Endothelial cell of umbilical vein (primary cell): ENCODE data around the gene RBM22.

ENCODE experiments used
- EZH2 ChIP-seq: IDR thresholded peaks from 2 replicates; pipeline ENCODE4 v1.6.1; 2012; ENCODE audit warnings: borderline replicate concordance, low read depth, mild to moderate bottlenecking, moderate library complexity, low read length, inconsistent platforms; ENCODE audit not compliant: severe bottlenecking
- MYC ChIP-seq: IDR thresholded peaks from one replicate; pipeline ENCODE4 v1.6.1; 2011; ENCODE audit warnings: mild to moderate bottlenecking, low read depth, low read length
- POLR2A ChIP-seq: IDR thresholded peaks from 2 replicates; pipeline ENCODE4 v1.6.1; 2012; ENCODE audit warnings: low read depth, mild to moderate bottlenecking, control low read depth, low read length
- POLR2AphosphoS5 ChIP-seq: IDR thresholded peaks from 2 replicates; pipeline ENCODE4 v1.6.1; 2012; ENCODE audit warnings: low read depth, mild to moderate bottlenecking, control low read depth, low read length, moderate library complexity; ENCODE audit not compliant: insufficient read depth
- TF ChIP-seq, protein P1 (sequence below), 2 donors: IDR thresholded peaks; 1 replicate in 1 of 2; 2 replicates in 1 of 2; pipeline ENCODE4 v1.5.1; 2011; ENCODE audit warnings: low read length in 2 of 2, mild to moderate bottlenecking in 2 of 2, moderate library complexity in 2 of 2, control low read depth in 1 of 2, inconsistent platforms in 1 of 2, low read depth in 1 of 2; ENCODE audit not compliant: insufficient read depth in 1 of 2; ENCODE audit errors: extremely low read depth in 1 of 2
- TF ChIP-seq, protein P2 (sequence below): IDR thresholded peaks from 2 replicates; pipeline ENCODE4 v1.6.1; 2011; ENCODE audit not compliant: insufficient read depth, insufficient read length

DNA sequence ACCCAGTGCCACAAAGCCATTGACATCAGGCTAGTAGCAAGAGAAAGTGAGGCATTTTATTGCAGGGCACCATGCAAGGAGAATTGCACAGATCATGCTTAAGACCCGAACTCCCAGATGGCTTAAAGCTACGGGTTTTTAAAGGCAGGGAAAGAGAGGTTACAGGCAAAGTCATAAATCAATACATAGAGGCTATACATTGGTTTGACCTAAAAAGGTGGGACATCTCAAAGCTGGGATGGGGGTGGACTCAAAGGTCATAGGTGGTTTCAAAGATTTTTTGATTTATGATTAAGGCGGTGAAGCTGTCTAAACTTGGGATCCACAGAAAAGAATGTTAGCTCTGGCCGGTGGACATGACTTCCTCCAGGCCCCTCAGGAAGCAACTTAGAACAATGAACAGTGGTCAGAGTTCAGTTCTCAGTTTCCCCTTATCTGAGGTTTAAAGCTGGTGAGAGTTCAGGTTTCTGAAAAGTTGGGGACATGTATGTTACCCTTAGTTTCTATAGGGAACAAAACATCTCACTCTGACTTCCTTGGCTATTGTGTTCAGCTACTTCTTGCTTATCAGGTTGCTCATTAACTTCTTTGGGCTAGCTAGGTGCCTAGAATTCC, 6.0 kb upstream of the RBM22 start:
- TF ChIP-seq, protein P1, sequence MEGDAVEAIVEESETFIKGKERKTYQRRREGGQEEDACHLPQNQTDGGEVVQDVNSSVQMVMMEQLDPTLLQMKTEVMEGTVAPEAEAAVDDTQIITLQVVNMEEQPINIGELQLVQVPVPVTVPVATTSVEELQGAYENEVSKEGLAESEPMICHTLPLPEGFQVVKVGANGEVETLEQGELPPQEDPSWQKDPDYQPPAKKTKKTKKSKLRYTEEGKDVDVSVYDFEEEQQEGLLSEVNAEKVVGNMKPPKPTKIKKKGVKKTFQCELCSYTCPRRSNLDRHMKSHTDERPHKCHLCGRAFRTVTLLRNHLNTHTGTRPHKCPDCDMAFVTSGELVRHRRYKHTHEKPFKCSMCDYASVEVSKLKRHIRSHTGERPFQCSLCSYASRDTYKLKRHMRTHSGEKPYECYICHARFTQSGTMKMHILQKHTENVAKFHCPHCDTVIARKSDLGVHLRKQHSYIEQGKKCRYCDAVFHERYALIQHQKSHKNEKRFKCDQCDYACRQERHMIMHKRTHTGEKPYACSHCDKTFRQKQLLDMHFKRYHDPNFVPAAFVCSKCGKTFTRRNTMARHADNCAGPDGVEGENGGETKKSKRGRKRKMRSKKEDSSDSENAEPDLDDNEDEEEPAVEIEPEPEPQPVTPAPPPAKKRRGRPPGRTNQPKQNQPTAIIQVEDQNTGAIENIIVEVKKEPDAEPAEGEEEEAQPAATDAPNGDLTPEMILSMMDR (IDR thresholded peaks at IDR 0.05; ENCODE audit: extremely low read depth in 1 of 2, insufficient read depth in 1 of 2, low read depth in 1 of 2, low read length in 2 of 2): no peak
- TF ChIP-seq POLR2A: no peak
- no peak for TF ChIP-seq EZH2
- TF ChIP-seq POLR2AphosphoS5: no peak
- TF ChIP-seq, protein P2, sequence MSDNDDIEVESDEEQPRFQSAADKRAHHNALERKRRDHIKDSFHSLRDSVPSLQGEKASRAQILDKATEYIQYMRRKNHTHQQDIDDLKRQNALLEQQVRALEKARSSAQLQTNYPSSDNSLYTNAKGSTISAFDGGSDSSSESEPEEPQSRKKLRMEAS: no peak
- TF ChIP-seq MYC: no peak
